ENCODE measurements around the gene NEK6. TPM values are rescaled to one million over a fixed set of nuclear protein-coding genes. Genes with fewer than 3 reads are reported as not detected.

Gene NEK6
- total and polyA plus RNA-seq, 10 donors = 11.2 to 71.3 (median 41.1) TPM

GRCh38 chr9:124372038-124372437, 114.3 kb downstream of the NEK6 start:
- DNase-seq = no peak
- H3K4me3 ChIP-seq = no peak overlapping the region
- no peaks in the 10 kb centered on the region for H3K27me3 ChIP-seq (replicated peaks in 1 of 7)
- intact Hi-C loops (cut with DNase I; ENCODE audit: low total_unique reads) = no loop called here
- H3K27ac ChIP-seq = no peak overlapping the region
- H3K9me3 ChIP-seq = peaks cover 0 to 5% (median 0%) of the 10 kb centered on the region in 8 donors
- peaks cover 0 to 66% (median 12%) of the 10 kb centered on the region in 6 donors for H3K4me1 ChIP-seq
- peaks cover 0 to 45% (median 4%) of the 10 kb centered on the region in 6 donors for H3K36me3 ChIP-seq
- TF ChIP-seq, protein P1, sequence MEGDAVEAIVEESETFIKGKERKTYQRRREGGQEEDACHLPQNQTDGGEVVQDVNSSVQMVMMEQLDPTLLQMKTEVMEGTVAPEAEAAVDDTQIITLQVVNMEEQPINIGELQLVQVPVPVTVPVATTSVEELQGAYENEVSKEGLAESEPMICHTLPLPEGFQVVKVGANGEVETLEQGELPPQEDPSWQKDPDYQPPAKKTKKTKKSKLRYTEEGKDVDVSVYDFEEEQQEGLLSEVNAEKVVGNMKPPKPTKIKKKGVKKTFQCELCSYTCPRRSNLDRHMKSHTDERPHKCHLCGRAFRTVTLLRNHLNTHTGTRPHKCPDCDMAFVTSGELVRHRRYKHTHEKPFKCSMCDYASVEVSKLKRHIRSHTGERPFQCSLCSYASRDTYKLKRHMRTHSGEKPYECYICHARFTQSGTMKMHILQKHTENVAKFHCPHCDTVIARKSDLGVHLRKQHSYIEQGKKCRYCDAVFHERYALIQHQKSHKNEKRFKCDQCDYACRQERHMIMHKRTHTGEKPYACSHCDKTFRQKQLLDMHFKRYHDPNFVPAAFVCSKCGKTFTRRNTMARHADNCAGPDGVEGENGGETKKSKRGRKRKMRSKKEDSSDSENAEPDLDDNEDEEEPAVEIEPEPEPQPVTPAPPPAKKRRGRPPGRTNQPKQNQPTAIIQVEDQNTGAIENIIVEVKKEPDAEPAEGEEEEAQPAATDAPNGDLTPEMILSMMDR (IDR thresholded peaks at IDR 0.05 in 8 of 11, conservative IDR thresholded peaks at IDR 0.05 in 3 of 11) = no peak
- TF ChIP-seq POLR2A (IDR thresholded peaks at IDR 0.05) (no peak), POLR2AphosphoS5 (IDR thresholded peaks at IDR 0.05) (no peak)

DNA sequence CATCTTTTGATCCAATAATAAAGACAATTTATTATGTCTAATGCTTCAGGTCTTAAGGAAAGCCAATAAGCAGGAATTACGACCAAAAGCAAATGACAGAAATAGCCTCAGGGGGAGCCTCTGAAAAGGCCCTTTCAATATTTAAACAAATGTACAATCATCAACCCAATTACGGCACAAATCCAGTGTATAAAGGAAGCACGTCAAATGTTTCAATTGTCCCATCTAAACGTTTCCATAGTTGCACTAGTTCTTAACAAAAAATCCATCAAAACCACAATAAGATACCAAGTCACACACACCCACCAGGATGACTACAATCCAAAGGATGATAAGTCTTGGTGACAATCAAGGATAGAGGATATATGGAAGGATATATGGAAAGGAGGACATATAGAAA, 115.6 kb downstream of the NEK6 start:
- 83 to 95% (median 91%) methylated on average over 4 of the region's 4 CpGs for WGBS, 5 donors
- H3K27me3 ChIP-seq (replicated peaks in 1 of 7) = no peaks in the 10 kb centered on the region
- H3K9me3 ChIP-seq = peaks cover 0 to 5% (median 0%) of the 10 kb centered on the region in 8 donors
- H3K27ac ChIP-seq = no peak overlapping the region
- TF ChIP-seq POLR2A (IDR thresholded peaks at IDR 0.05) (no peak), POLR2AphosphoS5 (IDR thresholded peaks at IDR 0.05) (no peak)
- TF ChIP-seq, protein P1 (IDR thresholded peaks at IDR 0.05 in 8 of 11, conservative IDR thresholded peaks at IDR 0.05 in 3 of 11) = no peak
- H3K4me3 ChIP-seq = no peak overlapping the region
- H3K36me3 ChIP-seq = peaks cover 0 to 51% (median 4%) of the 10 kb centered on the region in 6 donors
- H3K4me1 ChIP-seq = peaks cover 0 to 64% (median 16%) of the 10 kb centered on the region in 6 donors
- intact Hi-C loops (cut with DNase I; ENCODE audit: low total_unique reads) = no loop called here
- DNase-seq = no peak

GRCh38 chr9:124373851-124374250, 116.1 kb downstream of the NEK6 start:
- 93 to 98% (median 97%) methylated on average over 1 of the region's 1 CpG for WGBS, 5 donors

GRCh38 chr9:124375726-124376125, 118.0 kb downstream of the NEK6 start:
- TF ChIP-seq POLR2AphosphoS5 (IDR thresholded peaks at IDR 0.05) (no peak), POLR2A (IDR thresholded peaks at IDR 0.05) (no peak)
- TF ChIP-seq, protein P1 (IDR thresholded peaks at IDR 0.05 in 8 of 11, conservative IDR thresholded peaks at IDR 0.05 in 3 of 11) = no peak
- peaks cover 0 to 70% (median 17%) of the 10 kb centered on the region in 6 donors for H3K36me3 ChIP-seq
- H3K4me3 ChIP-seq = no peak overlapping the region
- H3K9me3 ChIP-seq = peaks cover 0 to 5% (median 0%) of the 10 kb centered on the region in 8 donors
- DNase-seq = no peak
- intact Hi-C loops (cut with DNase I; ENCODE audit: low total_unique reads) = no loop called here
- H3K27me3 ChIP-seq (replicated peaks in 1 of 7) = no peaks in the 10 kb centered on the region
- H3K27ac ChIP-seq = no peak overlapping the region
- 92 to 95% (median 95%) methylated on average over 9 of the region's 9 CpGs for WGBS, 5 donors
- peaks cover 0 to 63% (median 14%) of the 10 kb centered on the region in 6 donors for H3K4me1 ChIP-seq

More at GRCh38 chr9:124373851-124374250, 116.1 kb downstream of the NEK6 start:
- intact Hi-C loops (cut with DNase I; ENCODE audit: low total_unique reads) = no loop called here
- Histone ChIP-seq H3K36me3 (peaks cover 0 to 52% (median 4%) of the 10 kb centered on the region in 6 donors), H3K4me3 (no peak overlapping the region), H3K4me1 (peaks cover 0 to 64% (median 18%) of the 10 kb centered on the region in 6 donors), H3K27ac (no peak overlapping the region), H3K27me3 (replicated peaks in 1 of 7) (no peaks in the 10 kb centered on the region), H3K9me3 (peaks cover 0 to 5% (median 0%) of the 10 kb centered on the region in 8 donors)
- TF ChIP-seq POLR2A (IDR thresholded peaks at IDR 0.05) (no peak), POLR2AphosphoS5 (IDR thresholded peaks at IDR 0.05) (no peak)
- TF ChIP-seq, protein P1 (IDR thresholded peaks at IDR 0.05 in 8 of 11, conservative IDR thresholded peaks at IDR 0.05 in 3 of 11) = no peak
- DNase-seq = no peak

Measured in spleen (tissue), 11 donors.